CD4-positive, alpha-beta T cell treated with Interleukin-15 for 4 hours (primary cell): ENCODE measurements around the gene MTPN.

Source experiments
- DNase-seq: peaks from one replicate; pipeline ENCODE4 v3.0.0-alpha.2; 2020; ENCODE audit warnings: low spot score

MTPN gene

DNA sequence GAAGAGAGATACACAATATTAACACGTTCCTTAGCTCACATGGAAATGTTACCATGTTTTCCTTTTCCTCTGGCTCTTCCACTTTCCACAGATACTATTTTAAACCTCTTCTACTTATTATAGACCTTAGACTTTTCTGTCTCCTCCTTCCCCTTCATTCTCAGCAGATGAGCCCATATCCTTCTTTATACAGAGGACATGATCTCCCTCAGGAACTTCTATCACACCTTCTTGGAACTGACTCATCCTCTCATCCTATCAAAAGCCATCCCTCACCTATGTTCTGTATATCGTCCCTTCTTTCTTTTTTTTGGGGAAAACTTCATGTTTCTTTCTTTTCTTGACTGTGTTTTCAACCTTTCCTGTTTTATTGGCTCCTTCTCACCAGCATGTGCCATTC, 20.8 kb downstream of the MTPN start:
- no peak for DNase-seq

GRCh38 chr7:135950972-135951371, 26.2 kb downstream of the MTPN start:
- no peak for DNase-seq

DNA sequence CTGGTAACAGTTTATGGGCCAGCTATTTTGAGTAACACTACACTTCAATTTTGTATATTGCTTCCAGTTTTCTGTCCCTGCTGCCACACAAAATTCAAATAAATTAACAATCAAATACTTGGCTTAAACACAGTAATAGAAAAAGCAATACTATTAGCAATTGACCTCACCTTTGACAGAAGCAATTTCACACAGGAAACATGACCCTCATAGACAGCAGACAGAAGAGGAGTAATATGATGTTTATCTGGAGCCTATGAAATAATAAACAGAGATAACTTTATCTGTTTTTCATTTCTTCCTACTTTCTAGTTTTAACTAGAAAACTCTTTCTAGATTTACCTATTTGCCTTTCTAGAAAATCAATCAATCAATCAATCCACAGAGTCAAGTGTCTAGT, 26.7 kb downstream of the MTPN start:
- no peak for DNase-seq

- no peak for DNase-seq
These were observed 30.7 kb downstream of the MTPN start for GRCh38 chr7:135946289-135947055.

DNA sequence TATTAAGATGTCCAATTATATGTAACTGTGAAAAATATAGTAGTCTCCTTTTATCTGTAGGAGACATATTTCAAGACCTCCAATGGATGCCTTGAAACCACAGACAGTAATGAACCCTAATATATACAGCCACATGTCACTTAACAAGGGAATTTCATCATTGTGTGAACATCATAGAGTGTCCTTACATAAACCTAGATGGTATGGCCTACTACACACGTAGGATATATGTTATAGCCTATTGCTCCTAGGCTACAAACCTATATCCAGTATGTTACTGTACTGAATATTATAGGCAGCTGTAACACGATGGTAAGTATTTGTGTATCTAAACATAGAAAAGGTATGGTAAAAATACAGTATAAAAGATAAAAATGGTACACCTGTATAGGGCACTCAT, 32.4 kb downstream of the MTPN start:
- no peak for DNase-seq

DNA sequence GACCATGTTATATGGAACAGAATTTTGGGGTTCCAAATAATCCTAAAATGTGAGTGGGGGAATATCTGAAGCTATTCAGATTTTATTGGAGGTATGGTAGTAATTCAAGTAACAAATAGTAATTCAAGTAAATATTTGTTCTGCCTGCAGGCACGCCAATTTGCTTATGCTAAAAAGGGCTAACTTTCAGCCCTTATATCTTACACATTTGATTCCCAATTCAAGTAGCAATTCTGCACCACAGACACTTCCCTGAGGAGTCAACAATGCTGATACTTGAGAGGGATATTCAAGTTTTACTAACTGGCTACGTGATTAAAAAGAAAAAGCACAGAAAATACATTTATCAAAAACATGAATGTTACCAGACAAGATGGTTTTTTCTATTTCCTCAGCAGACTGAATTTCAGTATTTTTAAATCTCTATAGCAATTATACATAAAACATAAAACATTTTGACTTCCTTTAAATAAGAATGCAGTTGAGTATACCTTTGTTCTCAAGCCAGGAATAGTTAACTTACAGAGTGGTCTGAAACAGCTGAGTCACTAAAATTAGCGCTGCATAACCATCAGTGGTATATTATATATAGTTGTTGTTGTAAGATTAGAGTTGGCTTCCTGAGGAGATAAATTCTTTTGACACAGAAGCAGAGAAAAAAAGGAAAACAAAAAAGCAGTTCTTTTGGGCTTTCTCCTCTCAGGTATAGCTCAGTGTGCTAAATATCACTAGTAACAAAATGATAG, 33.9 kb downstream of the MTPN start:
- DNase-seq: no peak

DNA sequence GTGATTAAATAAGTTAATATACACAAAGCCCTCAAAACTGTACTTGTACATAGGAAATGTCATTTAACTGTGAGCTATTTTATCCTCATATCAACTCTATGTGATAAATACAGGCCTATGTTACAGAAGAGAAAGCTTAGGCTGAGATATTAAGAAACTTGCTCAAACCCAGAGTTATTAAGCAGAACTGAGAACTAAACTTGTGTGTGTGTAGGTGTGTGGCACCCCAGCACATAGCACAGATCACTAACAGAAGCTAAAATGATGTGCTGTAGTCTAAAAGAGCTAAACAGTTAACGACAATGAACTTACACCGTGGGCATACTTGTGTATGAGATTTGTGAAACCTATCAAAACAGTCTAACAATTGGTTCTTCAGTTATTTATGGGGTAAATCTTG, 34.5 kb downstream of the MTPN start:
- DNase-seq: no peak

GRCh38 chr7:135940077-135941075, 36.8 kb downstream of the MTPN start:
- DNase-seq: no peak

GRCh38 chr7:135939261-135939812, 37.8 kb downstream of the MTPN start:
- no peak for DNase-seq

GRCh38 chr7:135938563-135938962, 38.6 kb downstream of the MTPN start:
- no peak for DNase-seq

DNA sequence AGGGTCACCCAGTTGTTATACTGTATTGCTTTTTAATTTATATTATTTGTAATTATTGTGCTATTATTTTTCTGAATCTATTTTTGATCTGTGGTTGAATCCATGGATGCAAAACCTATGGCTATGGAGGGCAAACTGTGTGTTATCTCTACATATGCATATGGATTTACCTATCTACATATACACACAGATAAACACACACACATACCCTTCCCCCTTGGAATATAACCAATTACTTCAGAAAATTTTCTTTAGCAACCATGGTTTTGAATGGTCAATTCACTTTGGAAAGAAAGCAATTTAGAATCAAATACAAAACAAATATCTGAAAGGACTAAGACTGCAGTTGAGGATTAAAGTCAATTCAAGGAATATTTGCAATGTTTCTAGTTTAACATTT, 39.1 kb downstream of the MTPN start:
- DNase-seq: no peak

DNA sequence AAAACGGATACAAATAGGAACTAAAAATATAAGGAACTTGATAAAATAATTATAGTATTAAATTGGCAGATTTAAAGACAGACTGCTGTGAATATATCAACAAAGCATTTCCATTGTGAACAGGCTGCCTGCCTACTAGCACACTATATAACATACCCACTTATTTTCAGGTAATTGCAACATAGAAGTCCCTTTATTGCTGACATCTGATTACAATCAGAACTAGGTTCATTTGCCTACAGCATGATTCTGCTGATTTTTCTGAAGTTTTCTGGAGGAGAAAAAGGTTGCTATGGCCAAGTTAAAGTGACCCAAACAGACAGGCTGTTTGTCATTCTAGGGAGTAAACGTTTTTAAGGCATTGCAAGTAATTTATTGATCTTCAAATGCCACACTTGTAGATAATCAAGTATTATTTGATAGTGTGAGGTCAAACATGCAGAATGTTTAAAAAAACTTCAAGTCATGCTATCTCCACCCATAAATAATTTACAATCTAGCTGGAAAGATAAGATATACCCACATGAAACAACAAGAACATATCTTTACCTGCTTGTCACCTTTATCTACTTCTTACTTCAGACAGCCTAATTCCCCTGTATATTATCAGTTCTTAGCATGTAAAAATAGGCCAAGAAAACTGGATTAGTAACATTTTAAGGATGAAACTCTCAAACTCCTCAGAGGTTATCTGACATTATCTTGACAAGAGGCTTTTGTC, 40.5 kb downstream of the MTPN start:
- DNase-seq: no peak

- no peak for DNase-seq
These were observed 42.5 kb downstream of the MTPN start for GRCh38 chr7:135934651-135935050.

- no peak for DNase-seq
These were observed 43.5 kb downstream of the MTPN start for GRCh38 chr7:135933509-135934188.

- DNase-seq: no peak
These were observed 45.0 kb downstream of the MTPN start for GRCh38 chr7:135932131-135932530.

DNA sequence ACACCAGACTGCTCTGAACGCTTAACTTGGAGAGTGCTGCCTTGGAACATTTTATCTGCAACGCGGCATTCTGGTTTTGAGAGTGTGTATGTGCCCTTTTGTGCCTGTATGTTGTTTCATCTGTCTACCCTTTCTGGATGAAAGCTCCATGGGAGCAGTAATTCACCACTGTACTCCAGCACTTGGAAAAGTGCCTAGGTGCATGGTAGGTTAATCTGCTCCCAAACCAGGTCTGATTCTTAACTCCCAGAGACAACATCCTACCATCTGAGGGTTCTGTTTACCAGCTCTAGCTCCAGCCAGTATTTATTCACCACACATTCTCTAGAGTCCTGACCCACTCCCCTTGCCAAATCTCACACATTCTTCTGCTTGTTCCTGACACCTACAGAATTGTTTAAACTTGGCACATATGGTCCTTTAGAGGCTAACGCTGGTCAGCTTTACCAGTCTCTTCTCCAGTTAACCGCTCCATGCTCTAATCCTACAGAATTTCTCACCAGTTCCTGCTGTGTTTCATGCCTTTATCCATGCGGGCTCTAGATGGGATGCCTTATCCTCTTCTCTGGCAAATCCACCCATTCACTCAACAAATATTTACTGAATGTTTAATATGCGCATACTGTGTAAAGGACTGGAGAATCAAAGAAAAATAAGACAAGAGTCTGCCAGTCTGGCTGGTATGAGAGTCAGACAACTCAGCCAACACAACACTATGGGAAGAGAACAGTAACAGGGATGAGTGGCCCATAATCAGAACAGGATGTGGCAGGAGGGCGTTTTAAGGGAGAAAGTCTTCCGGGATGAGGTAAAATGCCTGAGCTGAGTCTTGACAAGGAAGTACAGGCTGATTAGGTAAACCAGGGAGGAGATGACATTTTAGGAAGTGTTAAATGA, 46.3 kb downstream of the MTPN start:
- no peak for DNase-seq

GRCh38 chr7:135929722-135930141, 47.4 kb downstream of the MTPN start:
- DNase-seq: no peak

GRCh38 chr7:135929249-135929648, 47.9 kb downstream of the MTPN start:
- DNase-seq: no peak

DNA sequence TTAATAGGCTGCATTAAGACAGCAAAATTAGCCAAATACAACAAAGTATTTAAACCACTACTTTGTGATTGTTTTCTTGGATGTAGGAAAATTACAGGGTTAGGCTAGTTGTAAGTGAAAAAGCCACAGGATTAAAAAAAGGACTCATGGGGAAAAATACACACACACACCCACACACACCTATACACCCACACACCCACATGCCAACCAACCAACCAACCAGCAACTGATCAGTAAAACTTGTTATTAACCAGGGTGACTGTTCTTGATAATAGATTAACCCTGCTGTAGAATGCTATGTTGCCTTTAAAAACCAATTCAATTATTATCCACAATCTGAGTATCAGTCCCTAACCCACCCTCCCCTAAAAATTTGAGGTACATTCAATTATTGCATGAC, 49.0 kb downstream of the MTPN start:
- no peak for DNase-seq

DNA sequence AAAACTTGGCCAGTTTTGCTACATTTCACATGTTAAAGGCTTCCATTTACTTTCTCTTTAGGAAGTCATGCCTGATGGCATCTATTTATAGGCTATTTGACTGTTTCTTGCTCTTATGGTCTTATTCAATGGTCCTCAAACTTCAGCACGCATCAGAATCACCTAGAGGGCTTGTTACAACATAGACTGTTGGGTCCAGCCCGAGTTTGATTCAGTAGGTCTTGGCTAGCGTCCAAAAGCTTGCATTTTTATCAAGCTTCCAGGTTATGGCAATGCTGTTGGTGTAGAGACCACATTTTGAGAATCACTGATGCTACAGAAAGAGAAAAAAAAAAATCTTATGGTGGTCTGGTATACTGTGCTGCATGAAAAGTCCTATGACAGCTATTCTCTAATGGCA, 51.9 kb downstream of the MTPN start:
- no peak for DNase-seq
